Hepatocyte (in vitro differentiated cells): ENCODE data around the gene CYYR1.

Experiments used
- EZH2 ChIP-seq: fragments of 200-600 bp; sonication (generic); IDR thresholded peaks from 2 replicates; pipeline ENCODE4 v1.6.1; 2016; ENCODE audit warnings: antibody characterized with exemption, mild to moderate bottlenecking, borderline replicate concordance
- EZH2phosphoT487 ChIP-seq: fragments of 200-600 bp; sonication (generic); IDR thresholded peaks from one replicate; pipeline ENCODE4 v1.6.1; 2018; ENCODE audit warnings: antibody characterized with exemption, mild to moderate bottlenecking, low read depth, moderate library complexity; ENCODE audit not compliant: unreplicated experiment, severe bottlenecking

DNA sequence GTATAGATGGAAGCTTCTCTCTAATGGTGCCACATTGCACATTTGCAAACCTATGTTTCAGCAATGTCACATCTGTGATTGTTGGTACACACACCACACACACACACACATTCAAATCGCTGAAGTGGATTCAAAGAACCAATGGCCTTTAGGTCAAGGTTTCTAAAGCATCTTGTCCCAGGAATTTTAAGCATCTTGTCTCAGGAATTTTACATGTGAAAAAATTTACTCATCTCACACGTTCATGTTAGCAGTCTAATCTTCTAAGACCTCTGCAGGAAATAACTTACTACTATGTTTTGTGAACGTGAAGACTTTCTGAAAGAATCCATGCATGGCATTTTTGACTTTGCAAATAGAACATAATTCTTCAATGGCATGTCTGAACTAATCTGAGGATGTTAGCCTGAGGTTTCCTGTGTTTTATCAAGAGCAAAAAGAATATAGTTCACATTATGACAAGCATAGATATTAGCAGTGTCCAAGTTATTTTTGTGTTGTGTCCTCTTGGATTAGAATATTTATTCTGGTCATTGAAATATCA is 125.1 kb downstream of the CYYR1 start:
- no peak for TF ChIP-seq EZH2phosphoT487
- TF ChIP-seq EZH2, result no peak
